Trophoblast cell (in vitro differentiated cells and primary cell): ENCODE data around the gene RNF113B. TPM values are rescaled to one million over a fixed set of nuclear protein-coding genes. Genes with fewer than 3 reads are reported as not detected.
A peak's percentile ranks its signal among the peaks of the same experiment; 100 is the strongest.

Experiments used
- DNase-seq, 2 donors: peaks; one replicate each; pipeline ENCODE4 v3.0.0-alpha.2; 2016
- H2AFZ ChIP-seq: 2 replicates; pipeline ENCODE4 v1.6.1; 2013; ENCODE audit warnings: low read length, moderate library complexity, mild to moderate bottlenecking; ENCODE audit not compliant: insufficient read depth, poor library complexity
- H2AK5ac ChIP-seq: 2 replicates; pipeline ENCODE4 v1.6.1; 2013; ENCODE audit warnings: mild to moderate bottlenecking, low read length
- H2BK120ac ChIP-seq: 2 replicates; pipeline ENCODE4 v1.6.1; 2013; ENCODE audit warnings: low read length, mild to moderate bottlenecking, moderate library complexity; ENCODE audit not compliant: insufficient read depth, poor library complexity
- H2BK12ac ChIP-seq: 2 replicates; pipeline ENCODE4 v1.6.1; 2013; ENCODE audit warnings: mild to moderate bottlenecking, low read length, moderate library complexity
- H2BK5ac ChIP-seq: 2 replicates; pipeline ENCODE4 v1.6.1; 2013; ENCODE audit warnings: low read length, low read depth, moderate library complexity, mild to moderate bottlenecking; ENCODE audit not compliant: poor library complexity
- H3K14ac ChIP-seq: 2 replicates; pipeline ENCODE4 v1.6.1; 2013; ENCODE audit warnings: mild to moderate bottlenecking, low read length
- H3K18ac ChIP-seq: 2 replicates; pipeline ENCODE4 v1.6.1; 2013; ENCODE audit warnings: mild to moderate bottlenecking, low read length
- H3K23ac ChIP-seq: 2 replicates; pipeline ENCODE4 v1.6.1; 2013; ENCODE audit warnings: low read length
- H3K27ac ChIP-seq: 2 replicates; pipeline ENCODE4 v1.5.1; 2013; ENCODE audit warnings: low read depth, mild to moderate bottlenecking, inconsistent platforms, low read length, moderate library complexity
- H3K27me3 ChIP-seq: 2 replicates; pipeline ENCODE4 v1.6.1; 2013; ENCODE audit warnings: inconsistent platforms, mild to moderate bottlenecking, low read length, moderate library complexity; ENCODE audit not compliant: insufficient read depth
- H3K36me3 ChIP-seq, 2 experiments: 1 replicate in 1 of 2; 2 replicates in 1 of 2; pipeline ENCODE4 v1.6.1; 2013; ENCODE audit warnings: low read length in 2 of 2, mild to moderate bottlenecking in 2 of 2, moderate library complexity in 1 of 2; ENCODE audit not compliant: insufficient read depth in 2 of 2, control insufficient read depth in 1 of 2
- H3K4ac ChIP-seq: 2 replicates; pipeline ENCODE4 v1.6.1; 2013; ENCODE audit warnings: low read depth, mild to moderate bottlenecking, low read length, moderate library complexity
- H3K4me1 ChIP-seq, 2 experiments: 1 replicate in 1 of 2; 2 replicates in 1 of 2; pipeline ENCODE4 v1.6.1; 2013; ENCODE audit warnings: low read length in 2 of 2, mild to moderate bottlenecking in 2 of 2, moderate library complexity in 1 of 2; ENCODE audit not compliant: insufficient read depth in 2 of 2, control insufficient read depth in 1 of 2
- H3K4me2 ChIP-seq: 2 replicates; pipeline ENCODE4 v1.6.1; 2013; ENCODE audit warnings: inconsistent platforms, mild to moderate bottlenecking, low read length, moderate library complexity
- H3K4me3 ChIP-seq: 2 replicates; pipeline ENCODE4 v1.5.1; 2013; ENCODE audit warnings: mild to moderate bottlenecking, low read depth, low read length, inconsistent platforms
- H3K79me1 ChIP-seq: one replicate; pipeline ENCODE4 v1.6.1; 2013; ENCODE audit warnings: low read length
- H3K79me2 ChIP-seq: 2 replicates; pipeline ENCODE4 v1.6.1; 2013; ENCODE audit warnings: low read length, mild to moderate bottlenecking; ENCODE audit not compliant: control insufficient read depth, insufficient read depth, poor library complexity
- H3K9ac ChIP-seq: 2 replicates; pipeline ENCODE4 v1.6.1; 2013; ENCODE audit warnings: mild to moderate bottlenecking, low read length
- H3K9me3 ChIP-seq: 2 replicates; pipeline ENCODE4 v1.6.1; 2013; ENCODE audit warnings: low read depth, mild to moderate bottlenecking, control low read depth, inconsistent platforms, low read length; ENCODE audit not compliant: insufficient read depth
- H4K12ac ChIP-seq: 2 replicates; pipeline ENCODE4 v1.6.1; 2013; ENCODE audit warnings: low read depth, mild to moderate bottlenecking, low read length, moderate library complexity
- H4K8ac ChIP-seq: 2 replicates; pipeline ENCODE4 v1.6.1; 2013; ENCODE audit warnings: low read depth, mild to moderate bottlenecking, low read length, moderate library complexity
- H4K91ac ChIP-seq: one replicate; pipeline ENCODE4 v1.6.1; 2013; ENCODE audit warnings: low read depth, mild to moderate bottlenecking, low read length, moderate library complexity
- WGBS: extraction: QIAGEN DNeasy Blood & Tissue Kit; methylation state at CpG from one replicate; pipeline ENCODE4 v1.1.7; 2013; ENCODE audit warnings: missing lambda C conversion rate; ENCODE audit not compliant: insufficient read length, insufficient coverage; ENCODE audit errors: extremely low coverage; 5-methylcytosine and 5-hydroxymethylcytosine counted together
- polyA plus RNA-seq: library from polyadenylated mRNA; stranded (reverse); fragments of 200-250 nt; gene quantifications from 2 replicates; pipeline ENCODE4 v1.2.3, GENCODE V29; 2013

RNF113B gene
- polyA plus RNA-seq = not detected in 2 replicates

DNA sequence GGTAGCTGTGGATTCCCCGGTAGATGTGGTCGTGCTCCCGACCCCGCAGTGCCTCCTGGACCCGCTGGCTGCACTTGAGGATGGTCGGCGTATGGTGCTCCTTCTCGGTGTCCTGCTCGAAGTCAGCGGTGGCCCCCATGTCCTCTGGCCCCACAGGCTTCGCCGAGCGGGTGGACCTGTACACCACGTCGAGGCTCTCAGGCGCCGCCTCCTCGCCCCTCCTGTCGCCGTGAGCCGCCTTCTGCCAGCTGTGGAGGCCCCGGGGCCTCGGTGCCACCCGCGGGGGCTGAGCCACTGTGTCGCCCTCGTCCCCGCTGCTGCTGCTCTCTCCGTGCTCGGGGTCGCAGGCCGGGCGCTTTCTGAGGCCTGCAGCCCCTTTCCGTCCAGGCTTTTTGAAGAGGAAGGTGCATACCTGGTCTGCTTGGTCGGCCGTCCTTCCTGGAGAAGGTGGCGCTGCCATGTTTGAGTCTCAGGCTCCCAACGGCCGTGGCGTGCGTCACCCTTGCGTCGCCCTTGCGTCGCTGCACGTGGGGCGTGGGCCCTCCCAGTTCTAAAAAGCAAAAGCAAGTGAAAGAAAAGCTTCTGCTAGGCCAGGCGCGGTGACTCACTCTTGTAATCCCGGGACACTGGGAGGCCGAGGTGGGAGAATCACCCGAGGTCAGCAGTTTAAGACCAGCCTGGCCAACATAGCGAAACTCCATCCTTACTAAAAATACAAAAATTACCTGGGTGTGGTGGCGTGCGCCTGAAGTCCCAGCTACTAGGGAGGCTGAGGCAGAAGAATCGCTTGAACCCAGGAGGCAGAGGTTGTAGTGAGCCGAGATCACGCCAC is at the start of gene RNF113B:
TSS of gene RNF113B (minus strand) at position 493 of the 832 bp plus-strand sequence. CDS start at position 460, 33 bp downstream.
- Histone ChIP-seq H3K18ac (peak within 1 kb of the TSS; percentile 15), H4K8ac (no peak within 1 kb of the TSS), H3K4me3 (no peak within 1 kb of the TSS), H3K23ac (no peak within 1 kb of the TSS), H3K4ac (no peak within 1 kb of the TSS), H3K27me3 (no peaks in the 10 kb centered on the region), H2AFZ (no peak within 1 kb of the TSS), H3K4me2 (no peak within 1 kb of the TSS), H2AK5ac (no peak within 1 kb of the TSS), H3K14ac (peak within 1 kb of the TSS; percentile 3), H4K12ac (no peak within 1 kb of the TSS), H3K36me3 (peaks cover 7% of the 10 kb centered on the region in 2 experiments), H2BK12ac (no peak within 1 kb of the TSS), H3K4me1 (peaks cover 24 to 35% of the 10 kb centered on the region in 2 experiments), H3K9ac (no peak within 1 kb of the TSS), H3K79me2 (peaks cover 3% of the 10 kb centered on the region), H3K79me1 (peaks cover 12% of the 10 kb centered on the region), H2BK120ac (no peak within 1 kb of the TSS), H4K91ac (no peak within 1 kb of the TSS), H3K9me3 (peaks cover 4% of the 10 kb centered on the region), H2BK5ac (no peak within 1 kb of the TSS), H3K27ac (no peak within 1 kb of the TSS)
- no CpG with 5 or more reads among the region's 58 CpGs for WGBS
- DNase-seq = no peak

DNA sequence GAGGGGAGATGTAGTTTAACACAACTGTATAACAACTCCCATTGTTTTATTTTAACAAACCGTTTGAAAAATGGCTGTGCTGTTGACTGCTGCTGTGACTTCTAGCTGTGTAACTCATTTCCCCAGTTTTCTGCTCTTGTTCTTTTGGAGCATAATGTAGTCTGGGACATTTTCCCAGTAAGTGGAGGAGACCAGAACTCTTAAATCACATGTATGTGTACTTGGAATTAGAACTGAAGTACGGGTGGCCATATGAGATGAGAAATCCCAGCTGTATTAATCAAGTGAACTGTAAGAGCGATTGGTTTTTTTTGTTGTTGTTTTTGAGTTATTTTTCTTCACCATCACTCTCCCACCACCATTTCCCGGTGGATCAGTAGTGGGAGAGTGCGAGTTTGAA is 49.4 kb upstream of the RNF113B start:
- Histone ChIP-seq H2AK5ac (no peak overlapping the region), H4K91ac (no peak overlapping the region), H3K9ac (no peak overlapping the region), H3K27me3 (no peaks in the 10 kb centered on the region), H3K79me2 (no peaks in the 10 kb centered on the region), H3K4ac (no peak overlapping the region), H3K9me3 (no peaks in the 10 kb centered on the region), H2BK5ac (no peak overlapping the region), H3K18ac (no peak overlapping the region), H3K36me3 (peaks cover 2 to 5% of the 10 kb centered on the region in 2 experiments), H4K12ac (no peak overlapping the region), H3K4me1 (peaks cover 0 to 6% of the 10 kb centered on the region in 2 experiments), H2AFZ (no peak overlapping the region), H3K4me2 (no peak overlapping the region), H3K79me1 (no peaks in the 10 kb centered on the region), H3K27ac (no peak overlapping the region), H3K23ac (no peak overlapping the region), H3K14ac (no peak overlapping the region), H2BK120ac (no peak overlapping the region), H3K4me3 (no peak overlapping the region), H2BK12ac (no peak overlapping the region), H4K8ac (no peak overlapping the region)
- no peak for DNase-seq
- no CpG with 5 or more reads among the region's 5 CpGs for WGBS

DNA sequence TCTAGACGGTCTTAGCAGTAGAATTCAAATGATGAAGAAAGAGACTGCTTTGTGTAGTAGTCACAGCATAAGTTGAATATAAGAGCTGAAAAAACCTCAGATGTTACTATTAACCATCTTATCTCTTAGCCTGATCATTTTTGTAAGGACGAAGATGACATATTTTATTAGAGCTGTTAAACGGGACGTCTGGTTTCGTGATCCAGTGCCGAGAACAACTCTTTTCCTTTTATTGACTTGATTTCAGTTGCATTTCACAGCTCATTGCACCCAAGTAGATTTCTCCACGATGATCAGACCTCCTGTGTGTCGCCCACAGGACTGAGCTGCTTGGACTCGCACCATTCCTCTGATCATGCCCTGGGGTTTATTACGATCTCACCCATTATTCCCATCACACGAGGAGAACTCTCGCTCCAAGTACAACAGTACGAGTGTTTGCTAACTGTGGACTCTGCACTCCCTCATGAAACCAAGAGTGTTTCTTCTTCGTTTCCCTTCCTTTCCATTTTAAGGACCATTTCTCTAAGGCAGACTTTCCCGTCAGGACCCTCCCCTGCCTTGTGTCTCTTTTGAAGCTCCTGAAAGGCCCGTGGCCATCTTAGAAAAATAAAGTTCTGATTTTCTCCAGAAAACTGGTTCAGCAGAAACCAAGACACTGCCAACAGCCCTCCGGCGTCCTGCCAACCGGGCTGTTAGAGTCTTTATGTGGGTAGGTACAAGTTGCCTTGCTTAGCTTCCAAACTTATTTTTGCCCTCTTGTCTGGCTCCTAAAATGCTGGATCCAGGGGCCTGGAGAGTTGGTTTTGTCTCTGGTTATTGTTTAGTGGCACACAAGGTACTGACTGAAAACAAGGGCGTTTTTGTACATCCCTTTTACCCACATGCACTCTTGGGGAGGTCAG is 48.2 kb upstream of the RNF113B start:
- no peak overlapping the region for H4K91ac ChIP-seq
- no peak overlapping the region for H2BK120ac ChIP-seq
- H3K4me1 ChIP-seq = peaks cover 1 to 6% of the 10 kb centered on the region in 2 experiments
- H3K36me3 ChIP-seq = peaks cover 2% of the 10 kb centered on the region in 2 experiments
- no peak overlapping the region for H2AFZ ChIP-seq
- H3K27me3 ChIP-seq = no peaks in the 10 kb centered on the region
- H3K4me2 ChIP-seq = no peak overlapping the region
- no peak overlapping the region for H3K23ac ChIP-seq
- no peak overlapping the region for H2AK5ac ChIP-seq
- no peaks in the 10 kb centered on the region for H3K9me3 ChIP-seq
- WGBS = no CpG with 5 or more reads among the region's 20 CpGs
- H3K4ac ChIP-seq = no peak overlapping the region
- no peak overlapping the region for H3K4me3 ChIP-seq
- no peak overlapping the region for H4K12ac ChIP-seq
- H3K27ac ChIP-seq = no peak overlapping the region
- no peak overlapping the region for H2BK12ac ChIP-seq
- peak in 1 of 2 donors; percentile 63 for DNase-seq
- no peak overlapping the region for H3K9ac ChIP-seq
- H4K8ac ChIP-seq = no peak overlapping the region
- H3K18ac ChIP-seq = no peak overlapping the region
- no peak overlapping the region for H2BK5ac ChIP-seq
- H3K79me1 ChIP-seq = peaks cover 2% of the 10 kb centered on the region
- no peak overlapping the region for H3K14ac ChIP-seq
- H3K79me2 ChIP-seq = no peaks in the 10 kb centered on the region

- no peak overlapping the region for H4K12ac ChIP-seq
- H2BK120ac ChIP-seq = no peak overlapping the region
- H4K91ac ChIP-seq = no peak overlapping the region
- DNase-seq = no peak
- no peak overlapping the region for H2AFZ ChIP-seq
- no CpG with 5 or more reads among the region's 5 CpGs for WGBS
- no peak overlapping the region for H4K8ac ChIP-seq
- H2AK5ac ChIP-seq = no peak overlapping the region
- no peaks in the 10 kb centered on the region for H3K9me3 ChIP-seq
- no peak overlapping the region for H3K4ac ChIP-seq
- no peak overlapping the region for H3K23ac ChIP-seq
- H3K79me1 ChIP-seq = peaks cover 2% of the 10 kb centered on the region
- H3K14ac ChIP-seq = no peak overlapping the region
- H3K9ac ChIP-seq = no peak overlapping the region
- H3K18ac ChIP-seq = no peak overlapping the region
- H3K27ac ChIP-seq = no peak overlapping the region
- H3K27me3 ChIP-seq = no peaks in the 10 kb centered on the region
- H2BK5ac ChIP-seq = no peak overlapping the region
- no peak overlapping the region for H3K4me3 ChIP-seq
- H2BK12ac ChIP-seq = no peak overlapping the region
- no peaks in the 10 kb centered on the region for H3K79me2 ChIP-seq
- peaks cover 2% of the 10 kb centered on the region in 2 experiments for H3K36me3 ChIP-seq
- H3K4me2 ChIP-seq = no peak overlapping the region
- H3K4me1 ChIP-seq = peaks cover 1 to 6% of the 10 kb centered on the region in 2 experiments
Observed at GRCh38 chr13:98224557-98224956, 47.5 kb upstream of the RNF113B start.
